HG03175 (cell line): ENCODE data around the gene AMD1.
"Not testable (repeated sequence)": the region's sequence is repeated elsewhere in the genome, so short reads cannot be mapped to it uniquely, and the experiment has no call there.

Source experiments
- ATAC-seq: cut with Tn5 transposase; IDR thresholded peaks from one replicate; pipeline ENCODE4 v1.9.1; 2021; ENCODE audit warnings: mild to moderate bottlenecking, moderate library complexity; ENCODE audit not compliant: unreplicated experiment

Gene AMD1

DNA sequence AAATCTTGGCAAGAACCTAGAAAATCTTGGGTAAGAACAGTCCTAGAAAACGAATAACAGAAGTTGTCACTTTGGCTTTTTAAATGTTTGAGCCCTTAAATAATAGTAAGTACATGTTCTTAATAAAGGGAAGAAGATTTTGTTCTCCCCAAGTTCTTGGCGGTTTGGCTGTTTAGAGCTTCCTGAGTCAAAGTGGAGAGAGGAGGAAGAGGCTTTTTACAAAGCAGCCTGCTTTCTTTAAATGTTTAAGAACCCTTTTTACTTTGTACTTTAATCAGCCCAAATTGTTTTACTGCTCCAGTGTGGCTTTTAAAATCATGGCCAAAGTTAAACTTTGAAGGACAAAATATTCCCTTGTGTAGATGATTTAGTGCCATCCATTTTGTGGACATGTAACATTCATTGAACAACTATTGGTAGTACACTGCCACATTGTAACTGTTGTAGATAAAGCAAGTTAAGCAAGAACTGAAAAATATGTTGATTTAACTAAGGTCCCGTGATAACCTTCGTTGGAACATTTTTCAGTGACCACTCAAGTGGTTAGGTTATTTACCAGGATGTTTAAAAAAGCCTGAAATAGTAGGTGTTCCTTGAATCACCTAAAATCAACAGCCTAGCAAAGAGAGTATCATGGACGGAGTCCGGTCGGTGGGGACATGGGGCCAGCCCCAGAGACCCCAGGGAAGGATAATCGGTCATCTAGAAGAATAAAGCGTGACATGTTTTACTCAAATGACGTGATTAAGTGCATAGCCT lies 2.4 kb downstream of the AMD1 start:
- no peak for ATAC-seq

DNA sequence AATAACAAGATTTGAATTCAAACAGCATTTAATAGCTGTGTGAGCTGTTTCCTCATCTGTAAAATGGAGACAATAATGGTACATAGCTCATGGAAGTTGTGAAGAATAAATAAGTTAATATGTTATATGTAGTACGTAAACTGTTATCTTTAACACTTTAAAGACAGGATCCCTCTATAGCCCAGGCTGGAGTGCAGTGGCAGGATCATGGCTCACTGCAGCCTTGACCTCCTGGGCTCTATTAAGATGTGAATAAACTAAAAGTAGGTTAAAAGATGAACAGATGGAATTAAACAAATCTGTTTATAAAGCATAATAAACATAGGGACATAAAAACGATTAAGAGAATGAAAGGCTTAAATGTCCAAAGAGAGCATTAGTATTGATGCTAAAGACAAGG lies 3.0 kb downstream of the AMD1 start:
- ATAC-seq: no peak

DNA sequence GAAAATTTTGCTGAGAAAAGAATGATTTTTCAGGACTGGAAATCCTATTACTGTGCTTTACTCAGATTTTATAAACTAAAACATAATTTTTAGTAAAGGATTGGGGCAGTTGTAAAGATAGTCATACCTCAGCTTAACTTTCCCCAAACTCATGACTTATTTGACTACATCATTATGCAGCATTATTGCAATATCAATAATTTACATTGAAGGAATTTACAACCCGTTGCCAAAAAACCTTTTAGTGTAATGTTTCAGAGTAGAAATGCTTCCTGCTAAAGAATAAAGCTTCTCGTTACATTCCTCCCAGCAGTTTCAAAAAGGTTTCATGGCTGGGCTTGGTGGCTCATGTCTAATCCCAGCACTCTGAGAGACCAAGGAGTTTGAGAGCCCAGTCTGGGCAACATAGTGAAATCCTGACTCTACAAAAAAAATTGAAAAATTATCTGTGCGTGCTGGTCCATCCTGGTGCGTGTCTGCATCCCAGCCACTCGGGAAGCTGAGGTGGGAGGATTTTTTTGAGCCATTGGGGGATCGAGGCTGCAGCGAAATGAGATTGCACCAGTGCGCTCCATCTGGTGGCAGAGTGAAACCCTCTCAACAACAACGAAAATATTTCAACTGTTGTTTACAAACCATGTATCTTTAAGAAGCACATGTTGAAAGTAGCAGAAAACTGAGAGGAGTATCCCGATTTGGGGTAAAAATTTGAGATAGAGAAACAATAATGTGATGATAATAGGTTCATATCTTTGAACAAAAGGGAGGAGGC lies 4.4 kb downstream of the AMD1 start:
- ATAC-seq: no peak

DNA sequence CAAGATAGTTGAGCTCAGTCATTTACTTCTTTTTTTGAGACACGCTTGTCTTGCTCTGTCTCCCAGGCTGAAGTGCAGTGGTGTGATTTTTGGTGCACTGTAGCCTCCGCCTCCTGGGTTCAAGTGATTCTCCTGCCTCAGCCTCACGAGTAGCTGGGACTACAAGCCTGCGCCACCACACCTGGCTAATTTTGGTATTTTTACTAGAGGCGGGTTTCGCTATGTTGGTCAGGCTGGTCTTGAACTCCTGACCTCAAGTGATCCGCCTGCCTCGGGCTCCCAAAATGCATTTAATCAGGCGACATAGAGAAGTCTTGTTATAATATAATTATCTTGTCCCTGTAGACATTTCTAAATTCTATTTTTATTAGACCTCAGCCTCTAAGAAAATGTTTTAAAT lies 6.1 kb downstream of the AMD1 start:
- no peak for ATAC-seq

DNA sequence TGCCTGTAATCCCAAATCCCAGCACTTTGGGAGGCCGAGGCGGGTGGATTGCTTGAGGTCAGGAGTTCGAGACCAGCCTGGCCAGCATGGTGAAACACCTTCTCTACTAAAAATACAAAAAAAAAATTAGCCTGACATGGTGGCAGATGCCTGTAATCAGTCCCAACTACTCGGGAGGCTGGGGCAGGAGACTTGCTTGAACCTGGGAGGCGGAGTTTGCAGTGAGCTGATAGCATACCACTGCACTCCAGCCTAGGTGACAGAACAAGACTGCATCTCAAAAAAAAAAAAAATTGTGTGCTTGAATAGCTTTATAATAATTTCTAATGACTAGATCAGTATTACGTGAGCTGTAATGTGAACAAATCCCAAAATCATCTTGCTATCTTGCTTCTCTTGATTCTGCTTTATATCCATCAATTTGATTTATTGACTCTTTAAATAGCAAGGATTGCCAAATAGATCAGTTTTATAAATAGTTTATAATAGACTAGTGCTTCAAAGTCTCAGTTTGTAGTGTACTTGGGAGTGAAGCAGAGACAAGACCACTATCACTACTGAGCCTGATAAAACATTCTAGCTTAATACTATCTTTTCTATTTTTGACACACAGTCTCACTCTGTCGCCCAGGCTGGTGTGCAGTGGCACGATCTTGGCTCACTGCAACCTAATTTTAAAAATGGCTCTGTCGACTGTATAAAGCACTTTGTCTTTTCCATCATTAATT lies 7.1 kb downstream of the AMD1 start:
- no peak for ATAC-seq

DNA sequence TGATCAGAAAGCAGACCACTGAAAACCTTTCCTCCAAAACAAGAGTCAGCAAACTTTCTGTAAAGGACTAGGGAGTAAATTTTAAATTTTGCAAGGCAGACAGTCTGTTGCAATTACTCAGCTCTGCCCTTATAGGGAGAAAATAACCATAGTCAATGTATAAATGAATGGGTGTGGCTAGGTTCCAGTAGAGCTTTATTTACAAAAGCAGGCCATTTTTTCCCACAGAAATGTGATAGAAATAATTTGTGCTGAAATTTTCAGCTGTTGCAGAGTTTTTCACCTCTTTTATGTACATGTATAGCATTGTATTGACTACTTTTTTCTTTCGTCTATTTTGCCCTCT lies 7.7 kb downstream of the AMD1 start:
- no peak for ATAC-seq

DNA sequence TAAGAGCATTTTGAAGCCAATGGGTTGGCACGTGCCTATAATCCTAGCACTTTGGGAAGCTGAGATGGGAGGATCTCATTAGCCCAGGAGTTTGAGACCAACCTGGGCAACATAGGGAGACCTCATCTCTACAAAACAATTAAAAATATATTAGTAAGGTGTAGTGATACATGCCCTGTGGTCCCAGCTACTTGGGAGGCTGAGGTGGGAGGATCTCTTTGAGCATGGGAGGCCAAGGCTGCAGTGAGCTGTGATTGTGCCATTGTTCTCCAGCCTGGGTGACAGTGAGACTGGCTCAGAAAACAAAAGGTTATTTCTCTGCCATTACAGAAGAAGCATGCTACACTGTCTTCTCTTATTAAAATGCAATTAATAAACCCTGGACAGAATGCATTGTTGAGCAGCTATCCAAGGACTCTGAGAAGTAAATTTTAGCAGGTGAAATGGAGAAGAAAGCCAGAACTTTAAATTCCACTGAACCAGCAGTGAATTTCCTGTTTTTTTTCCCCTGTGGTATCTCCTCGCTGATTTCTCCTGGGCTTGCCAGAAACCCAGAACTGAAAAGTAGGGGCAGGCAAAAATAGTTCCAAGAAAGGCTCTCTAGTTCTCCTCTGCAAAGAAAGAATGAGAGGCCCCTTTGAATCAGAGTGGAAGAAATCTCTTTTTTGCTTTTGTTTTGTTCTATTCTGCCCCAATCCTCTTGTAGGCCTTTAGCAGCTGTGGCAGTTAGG lies 8.4 kb downstream of the AMD1 start:
- no peak for ATAC-seq

DNA sequence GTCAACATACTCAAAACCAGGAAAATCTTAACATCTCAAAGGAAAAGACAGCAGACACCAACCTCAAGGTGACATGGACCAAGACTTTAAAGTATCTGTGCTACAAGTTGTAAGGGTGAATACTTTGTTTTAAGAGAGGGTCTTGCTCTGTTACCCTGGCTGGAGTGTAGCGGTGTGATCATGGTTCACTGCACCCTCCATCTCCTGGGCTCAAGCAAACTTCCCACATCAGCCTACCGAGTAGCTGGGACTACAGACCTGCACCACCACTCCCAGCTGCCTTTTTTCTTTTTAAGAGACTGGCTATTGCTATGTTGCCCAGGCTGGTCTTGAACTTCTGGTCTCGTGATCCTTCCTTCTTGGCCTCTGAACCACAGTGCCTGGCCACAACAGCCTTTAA lies 9.7 kb downstream of the AMD1 start:
- no peak for ATAC-seq

DNA sequence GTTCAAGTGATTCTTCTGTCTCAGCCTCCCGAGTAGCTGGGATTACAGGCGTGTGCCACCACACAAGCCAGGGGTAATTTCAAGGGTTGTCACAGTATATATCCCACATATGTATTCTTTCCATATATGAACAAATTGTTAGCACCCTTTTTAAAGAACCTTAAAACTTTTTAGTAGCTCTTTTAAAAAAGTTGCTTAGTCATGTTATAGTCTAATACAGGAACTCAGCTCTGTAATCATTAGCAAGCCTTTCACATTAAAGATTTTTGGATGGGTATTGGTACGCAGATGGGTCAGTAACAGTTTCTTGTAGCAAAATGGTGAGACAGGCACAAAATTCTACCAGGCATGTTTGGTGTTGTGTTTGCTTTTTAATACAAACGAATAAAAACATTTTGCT lies 10.9 kb downstream of the AMD1 start:
- no peak for ATAC-seq

DNA sequence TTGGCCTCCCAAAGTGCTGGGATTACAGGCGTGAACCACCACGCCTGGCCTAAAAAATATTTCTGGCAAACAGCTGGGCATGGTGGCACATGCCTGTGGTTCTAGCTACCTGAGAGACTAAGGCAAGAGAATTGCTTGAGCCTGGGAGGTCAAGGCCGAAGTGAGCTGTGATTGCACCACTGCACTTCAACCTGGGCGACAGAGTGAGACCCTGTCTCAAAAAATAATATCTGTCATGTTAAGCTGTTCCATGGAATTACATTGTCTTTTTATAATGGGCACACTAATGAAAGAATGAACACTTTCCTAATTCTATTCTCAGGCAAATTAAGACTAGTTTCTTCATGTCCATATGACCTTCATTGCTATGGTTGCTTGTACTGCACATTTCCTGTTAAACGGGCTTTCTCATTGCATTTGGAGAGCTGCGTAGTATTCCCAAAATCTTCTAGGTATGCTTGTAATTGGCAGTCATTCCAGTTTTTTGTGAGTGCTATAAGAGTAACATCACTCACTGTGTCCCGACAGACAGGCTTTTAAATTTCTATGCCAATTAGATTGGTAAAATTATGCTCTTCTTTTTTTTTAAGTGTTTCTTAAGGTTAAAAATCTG lies 12.1 kb downstream of the AMD1 start:
- no peak for ATAC-seq

DNA sequence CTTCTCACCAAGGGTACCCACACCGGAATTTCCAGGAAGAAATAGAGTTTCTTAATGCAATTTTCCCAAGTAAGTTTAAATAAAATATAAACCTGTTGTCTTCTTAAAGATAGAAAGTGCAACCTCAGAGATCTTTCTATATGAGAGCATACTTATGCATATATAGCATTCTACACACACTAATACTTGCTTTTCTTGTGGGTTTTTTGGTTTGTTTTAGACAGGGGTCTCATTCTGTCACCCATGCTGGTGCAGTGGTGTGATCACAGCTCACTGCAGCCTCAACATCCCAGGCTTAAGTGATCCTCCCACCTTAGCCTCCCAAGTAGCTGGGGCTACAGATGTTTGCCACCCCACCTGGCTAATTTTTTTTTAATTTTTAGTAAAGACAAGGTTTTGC lies 15.7 kb downstream of the AMD1 start:
- ATAC-seq: no peak

DNA sequence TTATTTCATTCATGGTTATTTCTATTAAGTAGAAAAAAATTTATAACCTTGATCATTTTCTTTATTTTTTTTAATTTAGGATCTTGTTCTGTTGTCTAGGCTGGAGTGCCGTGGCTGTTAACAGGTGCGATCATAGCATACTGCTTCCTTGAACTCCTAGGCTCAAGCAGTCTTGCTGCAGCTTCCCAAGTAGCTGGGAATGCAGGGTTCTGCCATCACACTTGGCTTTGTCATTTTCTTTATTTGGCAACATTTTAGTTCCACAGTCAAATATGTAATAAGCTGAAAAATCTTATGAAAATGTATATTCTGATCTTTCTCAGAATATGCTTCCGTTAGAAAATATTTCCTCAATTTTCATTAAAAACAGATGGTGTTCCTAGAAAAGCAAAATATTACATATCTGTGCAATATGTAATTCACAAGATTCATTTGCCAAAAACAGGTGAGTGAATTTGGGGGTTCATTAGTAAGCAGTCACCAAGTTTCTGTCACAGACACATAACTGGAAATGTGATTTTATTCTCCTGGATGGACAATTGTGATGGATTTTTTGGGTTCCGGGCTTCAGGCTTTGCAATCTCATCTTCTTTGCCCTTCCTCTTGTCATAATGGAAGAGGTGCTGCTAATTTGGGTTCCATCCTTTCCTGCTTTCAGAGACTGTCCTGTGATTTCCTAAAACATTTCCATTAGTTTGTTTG lies 21.5 kb downstream of the AMD1 start:
- ATAC-seq: no peak

DNA sequence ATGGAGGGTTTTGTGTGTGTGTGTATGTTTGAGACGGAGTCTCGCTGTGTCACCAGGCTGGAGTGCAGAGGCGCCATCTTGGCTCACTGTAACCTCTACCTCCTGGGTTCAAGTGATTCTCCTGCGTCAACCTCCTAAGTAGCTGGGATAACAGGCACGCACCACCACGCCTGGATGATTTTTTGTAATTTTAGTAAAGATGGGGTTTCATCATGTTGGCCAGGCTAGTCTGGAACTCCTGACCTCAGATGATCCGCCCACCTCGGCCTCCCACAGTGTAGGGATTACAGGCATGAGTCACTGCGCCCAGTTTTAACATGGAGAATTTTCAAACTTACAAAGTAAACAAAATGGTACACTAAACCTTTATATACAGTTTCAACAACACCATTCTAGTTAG lies 22.8 kb downstream of the AMD1 start:
- ATAC-seq: no peak

DNA sequence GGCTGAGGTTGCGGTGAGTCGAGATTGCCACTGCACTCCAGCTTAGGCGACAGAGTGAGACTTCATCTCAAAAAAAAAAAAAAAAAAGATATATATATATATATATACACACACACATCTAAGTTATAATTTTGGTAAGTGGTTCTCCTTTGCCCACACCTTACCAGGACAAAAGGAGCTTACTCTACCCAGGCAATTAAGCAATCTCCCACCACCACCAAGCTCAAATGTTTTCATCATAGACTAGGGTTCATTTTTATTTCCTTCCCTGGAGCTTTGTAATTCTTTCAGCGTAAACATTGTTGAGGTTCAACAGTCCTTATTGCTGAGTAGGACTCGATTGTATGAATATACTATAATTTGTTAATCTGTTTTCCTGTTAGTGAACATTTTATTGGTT lies 23.5 kb downstream of the AMD1 start:
- no peak for ATAC-seq

DNA sequence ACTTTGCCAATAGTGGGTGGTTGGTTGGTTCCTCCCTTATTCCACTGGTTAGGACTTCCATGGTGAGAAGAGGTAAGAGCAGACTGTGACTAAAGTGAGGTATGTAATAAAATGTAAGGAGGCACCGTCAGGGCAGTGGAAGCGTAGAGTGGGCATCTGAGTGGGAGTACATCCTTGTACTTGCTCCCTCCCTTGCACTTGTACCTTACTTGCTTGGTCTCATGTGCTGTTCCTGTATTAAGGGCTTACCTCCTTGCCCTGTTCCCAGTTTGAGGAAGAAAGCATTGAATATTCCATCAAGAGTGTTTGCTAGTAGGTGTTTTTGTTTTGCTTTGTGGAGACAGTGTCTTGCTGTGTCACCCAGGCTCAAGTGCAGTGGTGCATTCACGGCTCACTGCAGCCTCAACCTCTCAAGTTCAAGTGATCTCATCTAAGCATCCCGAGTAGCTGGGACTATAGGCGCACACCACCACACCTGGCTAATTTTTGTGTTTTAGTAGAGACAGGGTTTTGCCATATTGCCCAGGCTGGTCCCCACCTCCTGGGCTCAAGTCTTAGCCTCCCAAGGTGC lies 25.5 kb downstream of the AMD1 start:
- no peak for ATAC-seq

DNA sequence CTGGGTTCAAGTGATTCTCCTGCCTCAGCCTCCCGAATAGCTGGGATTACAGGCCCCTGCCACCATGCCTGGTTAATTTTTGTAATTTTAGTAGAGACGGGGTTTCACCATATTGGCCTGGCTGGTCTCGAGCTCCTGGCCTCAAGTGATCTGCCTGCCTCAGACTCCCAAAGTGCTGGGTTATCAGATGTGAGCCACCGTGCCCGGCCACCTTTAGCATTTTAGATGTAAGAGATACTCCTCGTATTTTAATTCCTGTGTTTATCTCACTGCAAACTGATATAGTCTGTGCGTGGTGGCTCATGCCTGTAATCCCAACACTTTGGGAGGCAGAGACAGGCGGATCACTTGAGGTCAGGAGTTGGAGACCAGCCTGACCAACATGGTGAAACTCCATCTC lies 27.0 kb downstream of the AMD1 start:
- ATAC-seq: not testable (repeated sequence)

DNA sequence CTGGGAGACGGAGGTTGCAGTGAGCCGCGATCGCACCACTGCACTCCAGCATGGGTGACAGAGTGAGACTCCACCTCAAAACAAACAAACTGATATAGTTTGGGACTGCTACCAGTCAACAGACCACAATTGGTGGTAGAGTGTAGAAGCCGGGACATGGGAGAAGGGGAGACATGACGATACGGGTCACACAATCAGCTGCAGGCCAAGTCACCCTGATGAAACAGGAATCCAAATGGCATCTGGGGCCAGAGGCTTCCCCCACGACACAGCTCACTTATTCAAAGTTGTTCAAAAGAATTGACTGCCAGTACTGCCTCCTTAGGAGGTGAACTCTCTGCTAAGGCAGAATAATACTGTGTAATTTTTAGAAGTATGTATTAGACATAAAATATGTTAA lies 27.5 kb downstream of the AMD1 start:
- no peak for ATAC-seq

DNA sequence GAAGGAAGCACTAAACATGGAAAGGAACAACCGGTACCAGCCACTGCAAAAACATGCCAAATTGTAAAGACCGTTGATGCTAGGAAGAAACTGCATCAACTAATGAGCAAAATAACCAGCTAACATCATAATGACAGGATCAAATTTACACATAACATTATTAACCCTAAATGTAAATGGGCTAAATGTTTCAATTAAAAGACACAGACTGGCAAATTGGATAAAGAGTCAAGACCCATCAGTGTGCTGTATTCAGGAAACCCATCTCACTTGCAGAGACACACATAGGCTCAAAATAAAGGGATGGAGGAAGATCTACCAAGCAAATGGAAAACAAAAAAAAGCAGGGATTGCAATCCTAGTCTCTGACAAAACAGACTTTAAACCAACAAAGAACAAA lies 31.7 kb downstream of the AMD1 start:
- ATAC-seq: not testable (repeated sequence)

DNA sequence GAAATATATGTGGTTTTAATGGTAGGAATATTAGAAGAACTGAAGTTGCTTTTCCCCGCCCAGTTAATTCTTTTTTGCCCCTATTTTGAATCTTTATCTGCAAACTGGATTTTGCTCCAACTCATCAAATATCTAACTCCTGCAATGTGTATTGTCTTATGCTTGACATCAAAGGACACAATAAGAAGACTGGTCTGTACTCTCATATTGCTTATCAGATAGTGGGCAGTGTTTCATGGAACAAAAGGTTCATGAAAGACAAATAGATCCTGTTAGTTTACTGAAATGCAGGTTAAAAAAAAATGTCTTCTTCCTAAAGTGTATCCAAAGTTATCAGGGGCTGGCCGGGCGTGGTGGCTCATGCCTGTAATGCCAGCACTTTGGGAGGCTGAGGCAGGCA lies 56.2 kb downstream of the AMD1 start:
- no peak for ATAC-seq

DNA sequence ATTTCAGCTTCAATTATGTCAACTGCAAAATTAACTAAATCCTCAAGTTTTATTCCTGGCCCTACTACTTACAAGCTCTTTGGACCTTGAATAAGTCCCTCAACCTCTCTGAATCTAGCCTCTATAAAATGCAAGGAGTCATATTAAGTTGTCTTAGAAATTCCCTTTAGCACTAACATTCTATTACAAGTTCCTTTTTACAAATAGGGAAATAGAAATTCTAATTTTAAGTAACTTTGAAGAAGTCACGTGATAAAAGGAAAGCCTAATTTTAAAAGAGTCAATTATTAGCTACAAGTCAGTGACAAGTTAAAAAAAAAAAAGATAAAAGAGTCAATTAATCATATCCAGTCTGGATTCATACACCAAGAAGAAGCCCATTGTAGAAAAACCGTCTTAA lies 59.3 kb downstream of the AMD1 start:
- no peak for ATAC-seq
